Measurements from ENCODE around the gene FOXN1. TPM values are rescaled to one million over a fixed set of nuclear protein-coding genes. Genes with fewer than 3 reads are reported as not detected.

FOXN1 gene
- total RNA-seq, 1 donor from 2014 or later = not detected

- Histone ChIP-seq H3K79me2 (ENCODE audit: insufficient read depth, low read length) (no peaks in the 10 kb centered on the region), H3K9ac (ENCODE audit: low read length) (no peak overlapping the region), H3K4me1 (ENCODE audit: insufficient read depth, low read length) (no peaks in the 10 kb centered on the region), H3K4me2 (ENCODE audit: low read length) (no peak overlapping the region), H3K27ac (ENCODE audit: low read depth, low read length) (no peak overlapping the region), H3K36me3 (ENCODE audit: insufficient read depth, low read length) (peaks cover 58% of the 10 kb centered on the region), H4K20me1 (ENCODE audit: insufficient read depth, low read length) (peaks cover under 1% of the 10 kb centered on the region), H2AFZ (ENCODE audit: low read depth, low read length) (no peak overlapping the region), H3K9me3 (ENCODE audit: insufficient read depth, low read depth, low read length) (no peaks in the 10 kb centered on the region), H3K27me3 (ENCODE audit: insufficient read depth, low read length) (no peaks in the 10 kb centered on the region), H3K4me3 (ENCODE audit: insufficient read depth, low read depth, low read length) (no peak overlapping the region)
- no peaks in the 10 kb centered on the region for H3K4me1 Mint-ChIP-seq (ENCODE audit: low read depth, unreplicated experiment)
- TF ChIP-seq EZH2 (IDR thresholded peaks at IDR 0.05; ENCODE audit: insufficient read depth, low read length) = no peak
- no peak for TF ChIP-seq CTCF (IDR thresholded peaks at IDR 0.05; ENCODE audit: insufficient read depth, low read depth, low read length)
- H3K27me3 Mint-ChIP-seq (ENCODE audit: low read depth, unreplicated experiment) = peaks cover 5% of the 10 kb centered on the region
- FAIRE-seq (no peak), DNase-seq (ENCODE audit: low read depth) (no peak)
- H3K4me3 Mint-ChIP-seq (ENCODE audit: unreplicated experiment) = no peak overlapping the region
- no peaks in the 10 kb centered on the region for H3K9me3 Mint-ChIP-seq (ENCODE audit: unreplicated experiment)
- H3K27ac Mint-ChIP-seq (ENCODE audit: unreplicated experiment) = no peak overlapping the region
- H3K36me3 Mint-ChIP-seq (ENCODE audit: low read depth, unreplicated experiment) = peaks cover 24% of the 10 kb centered on the region
These were observed 74.8 kb downstream of the FOXN1 start for GRCh38 chr17:28580959-28581358.

GRCh38 chr17:28582513-28582912, 76.4 kb downstream of the FOXN1 start:
- peaks cover 5% of the 10 kb centered on the region for H3K27me3 Mint-ChIP-seq (ENCODE audit: low read depth, unreplicated experiment)

More at GRCh38 chr17:28582513-28582912, 76.4 kb downstream of the FOXN1 start:
- H3K27me3 ChIP-seq (ENCODE audit: insufficient read depth, low read length) = no peaks in the 10 kb centered on the region
- no peaks in the 10 kb centered on the region for H3K9me3 ChIP-seq (ENCODE audit: insufficient read depth, low read depth, low read length)
- H3K36me3 ChIP-seq (ENCODE audit: insufficient read depth, low read length) = peaks cover 60% of the 10 kb centered on the region
- no peak overlapping the region for H2AFZ ChIP-seq (ENCODE audit: low read depth, low read length)
- no peak overlapping the region for H3K27ac Mint-ChIP-seq (ENCODE audit: unreplicated experiment)
- H3K4me1 Mint-ChIP-seq (ENCODE audit: low read depth, unreplicated experiment) = no peaks in the 10 kb centered on the region
- H3K9me3 Mint-ChIP-seq (ENCODE audit: unreplicated experiment) = no peaks in the 10 kb centered on the region
- DNase-seq (ENCODE audit: low read depth) (no peak), FAIRE-seq (no peak)
- no peak overlapping the region for H3K9ac ChIP-seq (ENCODE audit: low read length)
- no peak overlapping the region for H3K4me2 ChIP-seq (ENCODE audit: low read length)
- TF ChIP-seq CTCF (IDR thresholded peaks at IDR 0.05; ENCODE audit: insufficient read depth, low read depth, low read length) = no peak
- no peak for TF ChIP-seq EZH2 (IDR thresholded peaks at IDR 0.05; ENCODE audit: insufficient read depth, low read length)
- no peaks in the 10 kb centered on the region for H3K79me2 ChIP-seq (ENCODE audit: insufficient read depth, low read length)
- H3K27ac ChIP-seq (ENCODE audit: low read depth, low read length) = no peak overlapping the region
- no peaks in the 10 kb centered on the region for H4K20me1 ChIP-seq (ENCODE audit: insufficient read depth, low read length)
- H3K4me3 Mint-ChIP-seq (ENCODE audit: unreplicated experiment) = no peak overlapping the region
- H3K36me3 Mint-ChIP-seq (ENCODE audit: low read depth, unreplicated experiment) = peaks cover 28% of the 10 kb centered on the region
- H3K4me3 ChIP-seq (ENCODE audit: insufficient read depth, low read depth, low read length) = no peak overlapping the region
- no peaks in the 10 kb centered on the region for H3K4me1 ChIP-seq (ENCODE audit: insufficient read depth, low read length)

Data from astrocyte (in vitro differentiated cells and primary cell).